Measurements from ENCODE around the gene SEC11C. TPM values are rescaled to one million over a fixed set of nuclear protein-coding genes. Genes with fewer than 3 reads are reported as not detected.

SEC11C gene
- total RNA-seq, 1 experiment from 2014 or later, result 49.5 TPM

DNA sequence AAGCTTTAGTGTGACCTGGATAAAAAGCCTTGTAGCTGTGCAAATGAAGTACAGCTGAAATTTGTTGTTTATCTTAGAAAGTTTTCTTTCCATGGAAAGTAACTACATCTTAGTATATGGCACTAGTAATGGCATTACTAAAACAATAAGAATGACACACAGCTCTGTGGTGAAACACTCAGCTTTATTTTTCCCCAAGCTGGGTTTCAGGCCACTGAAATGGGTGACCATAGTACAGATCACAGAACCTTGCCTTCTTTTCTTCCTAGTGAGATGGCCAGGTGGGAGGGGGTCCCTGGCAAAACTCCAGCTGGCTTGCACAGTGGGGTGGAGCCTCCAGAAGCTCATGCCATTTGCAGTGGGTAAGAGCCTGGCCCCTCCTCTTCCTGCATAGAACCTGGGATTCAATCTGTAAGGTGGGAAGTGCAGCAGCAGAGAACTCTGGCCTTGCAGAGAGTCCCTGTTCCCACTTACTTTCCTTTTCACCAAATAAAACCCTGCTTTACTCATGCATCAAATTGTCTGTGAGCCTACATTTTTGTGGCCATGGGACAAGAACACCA, 62.7 kb downstream of the SEC11C start:
- TF ChIP-seq, protein P1, sequence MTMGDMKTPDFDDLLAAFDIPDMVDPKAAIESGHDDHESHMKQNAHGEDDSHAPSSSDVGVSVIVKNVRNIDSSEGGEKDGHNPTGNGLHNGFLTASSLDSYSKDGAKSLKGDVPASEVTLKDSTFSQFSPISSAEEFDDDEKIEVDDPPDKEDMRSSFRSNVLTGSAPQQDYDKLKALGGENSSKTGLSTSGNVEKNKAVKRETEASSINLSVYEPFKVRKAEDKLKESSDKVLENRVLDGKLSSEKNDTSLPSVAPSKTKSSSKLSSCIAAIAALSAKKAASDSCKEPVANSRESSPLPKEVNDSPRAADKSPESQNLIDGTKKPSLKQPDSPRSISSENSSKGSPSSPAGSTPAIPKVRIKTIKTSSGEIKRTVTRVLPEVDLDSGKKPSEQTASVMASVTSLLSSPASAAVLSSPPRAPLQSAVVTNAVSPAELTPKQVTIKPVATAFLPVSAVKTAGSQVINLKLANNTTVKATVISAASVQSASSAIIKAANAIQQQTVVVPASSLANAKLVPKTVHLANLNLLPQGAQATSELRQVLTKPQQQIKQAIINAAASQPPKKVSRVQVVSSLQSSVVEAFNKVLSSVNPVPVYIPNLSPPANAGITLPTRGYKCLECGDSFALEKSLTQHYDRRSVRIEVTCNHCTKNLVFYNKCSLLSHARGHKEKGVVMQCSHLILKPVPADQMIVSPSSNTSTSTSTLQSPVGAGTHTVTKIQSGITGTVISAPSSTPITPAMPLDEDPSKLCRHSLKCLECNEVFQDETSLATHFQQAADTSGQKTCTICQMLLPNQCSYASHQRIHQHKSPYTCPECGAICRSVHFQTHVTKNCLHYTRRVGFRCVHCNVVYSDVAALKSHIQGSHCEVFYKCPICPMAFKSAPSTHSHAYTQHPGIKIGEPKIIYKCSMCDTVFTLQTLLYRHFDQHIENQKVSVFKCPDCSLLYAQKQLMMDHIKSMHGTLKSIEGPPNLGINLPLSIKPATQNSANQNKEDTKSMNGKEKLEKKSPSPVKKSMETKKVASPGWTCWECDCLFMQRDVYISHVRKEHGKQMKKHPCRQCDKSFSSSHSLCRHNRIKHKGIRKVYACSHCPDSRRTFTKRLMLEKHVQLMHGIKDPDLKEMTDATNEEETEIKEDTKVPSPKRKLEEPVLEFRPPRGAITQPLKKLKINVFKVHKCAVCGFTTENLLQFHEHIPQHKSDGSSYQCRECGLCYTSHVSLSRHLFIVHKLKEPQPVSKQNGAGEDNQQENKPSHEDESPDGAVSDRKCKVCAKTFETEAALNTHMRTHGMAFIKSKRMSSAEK (CRISPR knock-in tag; IDR thresholded peaks at IDR 0.05; ENCODE audit: borderline replicate concordance), result no peak
- TF ChIP-seq MYBL2 (CRISPR knock-in tag; IDR thresholded peaks at IDR 0.05) (no peak), TEAD1 (CRISPR knock-in tag; IDR thresholded peaks at IDR 0.05) (no peak)
- Mint-ChIP-seq H3K4me3 (no peak overlapping the region), H3K27ac (no peak overlapping the region), H3K27me3 (ENCODE audit: low read depth) (no peaks in the 10 kb centered on the region; the same call in 1 of the 2 replicates), H3K9me3 (peaks cover 6% of the 10 kb centered on the region; the same call in 1 of the 2 replicates), H3K4me1 (peaks cover 37% of the 10 kb centered on the region), H3K36me3 (no peaks in the 10 kb centered on the region)
- no peak for DNase-seq (ENCODE audit: low spot score)
- POLR2A ChIA-PET, result no interaction called here
- peak; percentile 58 for ATAC-seq
- CTCF ChIA-PET, result interaction anchor here (0.7 to 2.0 kb wide), 4 partner anchors 18 to 438 kb away, joined by 3 to 11 read pairs (median 5); partner anchors contain the start of gene GRP

GRCh38 chr18:59207506-59207905, 67.8 kb downstream of the SEC11C start:
- Mint-ChIP-seq H3K4me1 (peaks cover 26% of the 10 kb centered on the region), H3K27me3 (ENCODE audit: low read depth) (no peaks in the 10 kb centered on the region; the same call in 1 of the 2 replicates), H3K9me3 (no peaks in the 10 kb centered on the region), H3K27ac (no peak overlapping the region), H3K36me3 (no peaks in the 10 kb centered on the region), H3K4me3 (no peak overlapping the region)
- TF ChIP-seq ETV6 (CRISPR knock-in tag; IDR thresholded peaks at IDR 0.05), result peak; percentile 95
- TF ChIP-seq, protein P1 (CRISPR knock-in tag; IDR thresholded peaks at IDR 0.05; ENCODE audit: borderline replicate concordance), result no peak
- no peak for TF ChIP-seq ATF1 (CRISPR knock-in tag; IDR thresholded peaks at IDR 0.05)
- DNase-seq (ENCODE audit: low spot score) (no peak), ATAC-seq (peak; percentile 26; the same call in 1 of the 2 replicates)
- CTCF ChIA-PET, result interaction anchor here (0.8 kb wide), 1 partner anchor 11 kb away, joined by 3 read pairs; no protein-coding TSS in a partner anchor
- POLR2A ChIA-PET, result no interaction called here

Other genes with a start within 250 kb of the SEC11C start
- gene GRP, start 80.3 kb downstream of the SEC11C start, total RNA-seq (2021), result 0.22 TPM in 1 of 3 replicates, not detected in the others
- gene RAX, start 133.6 kb downstream of the SEC11C start, total RNA-seq (2021), result 0.57 to 0.94 TPM (median 0.89 TPM) in 3 replicates
- gene CPLX4, start 178.8 kb downstream of the SEC11C start, total RNA-seq (2021), result not detected in 3 replicates
- gene LMAN1, start 219.4 kb downstream of the SEC11C start, total RNA-seq (2021), result 77.3 to 84.0 TPM (median 78.7 TPM) in 3 replicates

Data from WTC11 (cell line).